ENCODE measurements around the gene ALAD. TPM values are rescaled to one million over a fixed set of nuclear protein-coding genes. Genes with fewer than 3 reads are reported as not detected.

Gene ALAD
- total and polyA plus RNA-seq, 9 of the 15 experiments (the other 6 are each of a cell fraction or from before 2014, with no cell fraction given): 1.3 to 12.7 (median 6.8) TPM

- TF ChIP-seq, protein P1, sequence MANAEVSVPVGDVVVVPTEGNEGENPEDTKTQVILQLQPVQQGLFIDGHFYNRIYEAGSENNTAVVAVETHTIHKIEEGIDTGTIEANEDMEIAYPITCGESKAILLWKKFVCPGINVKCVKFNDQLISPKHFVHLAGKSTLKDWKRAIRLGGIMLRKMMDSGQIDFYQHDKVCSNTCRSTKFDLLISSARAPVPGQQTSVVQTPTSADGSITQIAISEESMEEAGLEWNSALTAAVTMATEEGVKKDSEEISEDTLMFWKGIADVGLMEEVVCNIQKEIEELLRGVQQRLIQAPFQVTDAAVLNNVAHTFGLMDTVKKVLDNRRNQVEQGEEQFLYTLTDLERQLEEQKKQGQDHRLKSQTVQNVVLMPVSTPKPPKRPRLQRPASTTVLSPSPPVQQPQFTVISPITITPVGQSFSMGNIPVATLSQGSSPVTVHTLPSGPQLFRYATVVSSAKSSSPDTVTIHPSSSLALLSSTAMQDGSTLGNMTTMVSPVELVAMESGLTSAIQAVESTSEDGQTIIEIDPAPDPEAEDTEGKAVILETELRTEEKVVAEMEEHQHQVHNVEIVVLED (CRISPR knock-in tag; IDR thresholded peaks at IDR 0.05): no peak
- TF ChIP-seq SLC30A9 (CRISPR knock-in tag; IDR thresholded peaks at IDR 0.05) (no peak), ATF6 (CRISPR knock-in tag; IDR thresholded peaks at IDR 0.05) (no peak), HMGN3 (IDR thresholded peaks at IDR 0.05; ENCODE audit: borderline replicate concordance, extremely low read depth, insufficient read length, low read depth, low read length) (no peak), HNRNPLL (IDR thresholded peaks at IDR 0.05; ENCODE audit: low read depth, low read length, poor library complexity, severe bottlenecking) (no peak), PHF8 (IDR thresholded peaks at IDR 0.05; ENCODE audit: borderline replicate concordance, low read length) (no peak), MTF1 (CRISPR knock-in tag; IDR thresholded peaks at IDR 0.05; ENCODE audit: borderline replicate concordance) (no peak), MAFF (IDR thresholded peaks at IDR 0.05; ENCODE audit: low read length) (no peak), TAF1 (IDR thresholded peaks at IDR 0.05; ENCODE audit: control insufficient read depth, extremely low read depth, insufficient read depth, low read length, severe bottlenecking) (no peak)
- TF ChIP-seq, protein P2, sequence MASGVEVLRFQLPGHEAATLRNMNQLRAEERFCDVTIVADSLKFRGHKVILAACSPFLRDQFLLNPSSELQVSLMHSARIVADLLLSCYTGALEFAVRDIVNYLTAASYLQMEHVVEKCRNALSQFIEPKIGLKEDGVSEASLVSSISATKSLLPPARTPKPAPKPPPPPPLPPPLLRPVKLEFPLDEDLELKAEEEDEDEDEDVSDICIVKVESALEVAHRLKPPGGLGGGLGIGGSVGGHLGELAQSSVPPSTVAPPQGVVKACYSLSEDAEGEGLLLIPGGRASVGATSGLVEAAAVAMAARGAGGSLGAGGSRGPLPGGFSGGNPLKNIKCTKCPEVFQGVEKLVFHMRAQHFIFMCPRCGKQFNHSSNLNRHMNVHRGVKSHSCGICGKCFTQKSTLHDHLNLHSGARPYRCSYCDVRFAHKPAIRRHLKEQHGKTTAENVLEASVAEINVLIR (CRISPR knock-in tag; IDR thresholded peaks at IDR 0.05): no peak
- TF ChIP-seq, protein P3, sequence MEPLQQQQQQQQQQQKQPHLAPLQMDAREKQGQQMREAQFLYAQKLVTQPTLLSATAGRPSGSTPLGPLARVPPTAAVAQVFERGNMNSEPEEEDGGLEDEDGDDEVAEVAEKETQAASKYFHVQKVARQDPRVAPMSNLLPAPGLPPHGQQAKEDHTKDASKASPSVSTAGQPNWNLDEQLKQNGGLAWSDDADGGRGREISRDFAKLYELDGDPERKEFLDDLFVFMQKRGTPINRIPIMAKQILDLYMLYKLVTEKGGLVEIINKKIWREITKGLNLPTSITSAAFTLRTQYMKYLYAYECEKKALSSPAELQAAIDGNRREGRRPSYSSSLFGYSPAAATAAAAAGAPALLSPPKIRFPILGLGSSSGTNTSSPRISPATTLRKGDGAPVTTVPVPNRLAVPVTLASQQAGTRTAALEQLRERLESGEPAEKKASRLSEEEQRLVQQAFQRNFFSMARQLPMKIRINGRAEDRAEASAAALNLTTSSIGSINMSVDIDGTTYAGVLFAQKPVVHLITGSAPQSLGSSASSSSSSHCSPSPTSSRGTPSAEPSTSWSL (CRISPR knock-in tag; IDR thresholded peaks at IDR 0.05; ENCODE audit: borderline replicate concordance): no peak
- TF ChIP-seq, protein P4, sequence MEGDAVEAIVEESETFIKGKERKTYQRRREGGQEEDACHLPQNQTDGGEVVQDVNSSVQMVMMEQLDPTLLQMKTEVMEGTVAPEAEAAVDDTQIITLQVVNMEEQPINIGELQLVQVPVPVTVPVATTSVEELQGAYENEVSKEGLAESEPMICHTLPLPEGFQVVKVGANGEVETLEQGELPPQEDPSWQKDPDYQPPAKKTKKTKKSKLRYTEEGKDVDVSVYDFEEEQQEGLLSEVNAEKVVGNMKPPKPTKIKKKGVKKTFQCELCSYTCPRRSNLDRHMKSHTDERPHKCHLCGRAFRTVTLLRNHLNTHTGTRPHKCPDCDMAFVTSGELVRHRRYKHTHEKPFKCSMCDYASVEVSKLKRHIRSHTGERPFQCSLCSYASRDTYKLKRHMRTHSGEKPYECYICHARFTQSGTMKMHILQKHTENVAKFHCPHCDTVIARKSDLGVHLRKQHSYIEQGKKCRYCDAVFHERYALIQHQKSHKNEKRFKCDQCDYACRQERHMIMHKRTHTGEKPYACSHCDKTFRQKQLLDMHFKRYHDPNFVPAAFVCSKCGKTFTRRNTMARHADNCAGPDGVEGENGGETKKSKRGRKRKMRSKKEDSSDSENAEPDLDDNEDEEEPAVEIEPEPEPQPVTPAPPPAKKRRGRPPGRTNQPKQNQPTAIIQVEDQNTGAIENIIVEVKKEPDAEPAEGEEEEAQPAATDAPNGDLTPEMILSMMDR (IDR thresholded peaks at IDR 0.05 in 2 of 3, conservative IDR thresholded peaks at IDR 0.05 in 1 of 3; ENCODE audit: insufficient read depth in 2 of 3, low read depth in 1 of 3, low read length in 3 of 3): no peak
- TF ChIP-seq, protein P5, sequence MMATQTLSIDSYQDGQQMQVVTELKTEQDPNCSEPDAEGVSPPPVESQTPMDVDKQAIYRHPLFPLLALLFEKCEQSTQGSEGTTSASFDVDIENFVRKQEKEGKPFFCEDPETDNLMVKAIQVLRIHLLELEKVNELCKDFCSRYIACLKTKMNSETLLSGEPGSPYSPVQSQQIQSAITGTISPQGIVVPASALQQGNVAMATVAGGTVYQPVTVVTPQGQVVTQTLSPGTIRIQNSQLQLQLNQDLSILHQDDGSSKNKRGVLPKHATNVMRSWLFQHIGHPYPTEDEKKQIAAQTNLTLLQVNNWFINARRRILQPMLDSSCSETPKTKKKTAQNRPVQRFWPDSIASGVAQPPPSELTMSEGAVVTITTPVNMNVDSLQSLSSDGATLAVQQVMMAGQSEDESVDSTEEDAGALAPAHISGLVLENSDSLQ (IDR thresholded peaks at IDR 0.05): no peak
Observed at GRCh38 chr9:113359385-113359784, 41.7 kb downstream of the ALAD start (continued).
